Lung (tissue), 16 donors: Measurements from ENCODE around the gene PHF13. TPM values are rescaled to one million over a fixed set of nuclear protein-coding genes. Genes with fewer than 3 reads are reported as not detected.

Experiments used
- ATAC-seq: fragments of 200-7000 bp; cut with Tn5 transposase; one replicate; pipeline ENCODE4 v1.9.1; 2020; ENCODE audit warnings: moderate number of reproducible peaks; ENCODE audit not compliant: insufficient read depth, low FRiP score
- DNase-seq, 3 donors: peaks; one replicate each; pipeline ENCODE4 v3.0.0-alpha.2; 2013 to 2017
- H3K27ac ChIP-seq, 2 donors: one replicate each; pipeline ENCODE4 v1.5.1; 2013; ENCODE audit warnings: mild to moderate bottlenecking in 2 of 2, moderate library complexity in 2 of 2, control low read depth in 1 of 2, inconsistent platforms in 1 of 2, low read depth in 1 of 2, low read length in 1 of 2
- H3K27me3 ChIP-seq, 3 donors: one replicate each; pipeline ENCODE4 v1.5.1; 2013; ENCODE audit warnings: low read length in 2 of 3; ENCODE audit not compliant: control insufficient read depth in 3 of 3, insufficient read depth in 3 of 3
- H3K36me3 ChIP-seq, 4 donors: one replicate each; pipeline ENCODE4 v1.5.1; 2013; ENCODE audit warnings: low read length in 4 of 4, mild to moderate bottlenecking in 1 of 4, moderate library complexity in 1 of 4; ENCODE audit not compliant: control insufficient read depth in 4 of 4, insufficient read depth in 4 of 4
- H3K4me1 ChIP-seq, 5 donors: one replicate each; pipeline ENCODE4 v1.5.1; 2013; ENCODE audit warnings: low read length in 5 of 5, mild to moderate bottlenecking in 2 of 5, moderate library complexity in 1 of 5; ENCODE audit not compliant: control insufficient read depth in 5 of 5, insufficient read depth in 5 of 5
- H3K4me3 ChIP-seq: one replicate; pipeline ENCODE4 v1.5.1; 2013; ENCODE audit warnings: mild to moderate bottlenecking, control low read depth, moderate library complexity
- H3K9ac ChIP-seq, 2 donors: one replicate each; pipeline ENCODE4 v1.5.1; 2013; ENCODE audit warnings: low read length in 2 of 2, control low read depth in 1 of 2; ENCODE audit not compliant: insufficient read depth in 1 of 2
- H3K9me3 ChIP-seq, 4 donors: one replicate each; pipeline ENCODE4 v1.5.1; 2013; ENCODE audit warnings: low read length in 3 of 4, mild to moderate bottlenecking in 1 of 4, moderate library complexity in 1 of 4; ENCODE audit not compliant: control insufficient read depth in 4 of 4, insufficient read depth in 3 of 4
- WGBS, 2 donors: extraction: QIAGEN DNeasy Blood & Tissue Kit; methylation state at CpG; one replicate each; pipeline ENCODE4 v1.1.7; 2013; 5-methylcytosine and 5-hydroxymethylcytosine counted together
- long read RNA-seq, 5 donors: transcript quantifications; one replicate each; lab custom pipeline, GENCODE V29; 2026
- polyA plus RNA-seq, 2 donors: library from polyadenylated mRNA; stranded (reverse); fragments of 200-250 nt; gene quantifications; one replicate each; pipeline ENCODE4 v1.2.1, GENCODE V29; 2013
- total RNA-seq, 2 donors: library from RNA; depleted of rRNA in 1 of 2; stranded (reverse); fragments of >200 nt in 1 of 2; gene quantifications; one replicate each; pipeline ENCODE4 v1.2.1, GENCODE V29; 2014 to 2021
- TF ChIP-seq, protein P1 (sequence below): IDR thresholded peaks from 2 replicates; pipeline ENCODE4 v1.5.1; 2012; ENCODE audit warnings: mild to moderate bottlenecking; ENCODE audit errors: control extremely low read depth, extremely low read depth
- donor health status: control.
- donor health status: control.
- donor health status: Bipolar disorder and iron deficiency.
- donor health status: healthy.
- donor health status: DM: yes; HTN: yes; CAD: no.

PHF13 gene
- 10 to 100 TPM in 1 of 2 donors, 1 to 10 TPM in 1; 8.9 to 20.6 TPM for total RNA-seq
- 1 to 10 TPM; 5.4 to 5.6 TPM for polyA plus RNA-seq
- long read RNA-seq, donor 1, partial matches to known transcripts = 0 of 1 reads
- long read RNA-seq, donor 1, other reads (novel, unspliced or antisense) = 0 of 1 reads
- long read RNA-seq, donor 2, partial matches to known transcripts = 0 of 4 reads
- long read RNA-seq, donor 2, other reads (novel, unspliced or antisense) = 0 of 4 reads
- long read RNA-seq, donor 3 = 0 reads
- long read RNA-seq, donor 4, partial matches to known transcripts = 0 of 2 reads
- long read RNA-seq, donor 4, other reads (novel, unspliced or antisense) = 0 of 2 reads
- long read RNA-seq, donor 5, transcript PHF13-201 (4 exons, 3,681 nt) = major isoform, 5 of 10 reads
- long read RNA-seq, donor 5, partial matches to known transcripts = 5 of 10 reads
- long read RNA-seq, donor 5, other reads (novel, unspliced or antisense) = 0 of 10 reads

DNA sequence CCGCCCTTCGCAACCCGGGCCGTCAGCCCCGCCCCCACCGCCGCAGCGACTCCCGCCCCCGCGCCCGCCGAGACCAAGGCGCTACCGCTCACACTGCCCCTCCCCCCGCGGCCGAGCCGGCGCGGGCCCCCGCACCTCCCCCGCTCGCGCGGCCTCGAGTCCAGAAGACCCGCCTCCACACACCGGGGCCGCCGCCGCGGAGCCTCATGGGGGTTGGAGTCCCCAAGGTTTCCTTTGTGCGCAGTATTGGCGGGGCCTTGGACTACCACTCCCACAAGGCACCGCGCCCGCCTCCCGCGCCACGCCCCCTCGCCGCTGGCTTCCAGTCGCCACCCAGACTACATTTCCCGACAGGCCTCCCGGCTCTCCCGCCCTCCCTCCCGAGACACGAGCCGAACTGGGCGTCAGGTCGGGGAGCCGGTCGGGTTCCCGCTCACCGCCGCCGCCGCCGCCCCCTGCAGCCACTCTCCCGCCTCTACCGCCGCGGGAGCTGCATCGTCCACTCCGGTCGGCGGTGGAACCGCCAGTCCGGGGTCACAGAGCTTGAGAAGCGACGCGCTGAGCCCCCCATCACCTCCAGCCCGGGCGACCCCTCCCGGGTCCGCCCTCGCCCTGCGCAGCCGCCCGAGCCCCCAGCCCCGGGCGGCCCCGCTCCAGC lies at the start of gene PHF13:
TSS of gene PHF13 (plus strand) at position 371 of the 658 bp plus-strand sequence. CDS start 336 bp downstream, outside the sequence.
- Histone ChIP-seq H3K27me3 (no peaks in the 10 kb centered on the region), H3K36me3 (peaks cover 0 to 7% (median 1%) of the 10 kb centered on the region in 4 donors), H3K9me3 (no peaks in the 10 kb centered on the region), H3K27ac (peak within 1 kb of the TSS; percentile 89 to 99), H3K9ac (peak within 1 kb of the TSS; percentile 58 to 92), H3K4me3 (peak within 1 kb of the TSS; percentile 96), H3K4me1 (peaks cover 0 to 15% (median 0%) of the 10 kb centered on the region in 5 donors)
- TF ChIP-seq, protein P1, sequence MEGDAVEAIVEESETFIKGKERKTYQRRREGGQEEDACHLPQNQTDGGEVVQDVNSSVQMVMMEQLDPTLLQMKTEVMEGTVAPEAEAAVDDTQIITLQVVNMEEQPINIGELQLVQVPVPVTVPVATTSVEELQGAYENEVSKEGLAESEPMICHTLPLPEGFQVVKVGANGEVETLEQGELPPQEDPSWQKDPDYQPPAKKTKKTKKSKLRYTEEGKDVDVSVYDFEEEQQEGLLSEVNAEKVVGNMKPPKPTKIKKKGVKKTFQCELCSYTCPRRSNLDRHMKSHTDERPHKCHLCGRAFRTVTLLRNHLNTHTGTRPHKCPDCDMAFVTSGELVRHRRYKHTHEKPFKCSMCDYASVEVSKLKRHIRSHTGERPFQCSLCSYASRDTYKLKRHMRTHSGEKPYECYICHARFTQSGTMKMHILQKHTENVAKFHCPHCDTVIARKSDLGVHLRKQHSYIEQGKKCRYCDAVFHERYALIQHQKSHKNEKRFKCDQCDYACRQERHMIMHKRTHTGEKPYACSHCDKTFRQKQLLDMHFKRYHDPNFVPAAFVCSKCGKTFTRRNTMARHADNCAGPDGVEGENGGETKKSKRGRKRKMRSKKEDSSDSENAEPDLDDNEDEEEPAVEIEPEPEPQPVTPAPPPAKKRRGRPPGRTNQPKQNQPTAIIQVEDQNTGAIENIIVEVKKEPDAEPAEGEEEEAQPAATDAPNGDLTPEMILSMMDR = no peak
- ATAC-seq (peak; percentile 99), DNase-seq (peak; percentile 99 to 100 (median 100))
- 1% methylated on average over 53 to 84 of the region's 84 CpGs for WGBS, 2 donors

GRCh38 chr1:6569033-6569432 lies 44.5 kb upstream of the PHF13 start:
- Histone ChIP-seq H3K4me3 (no peak overlapping the region), H3K4me1 (no peaks in the 10 kb centered on the region), H3K9ac (no peak overlapping the region), H3K9me3 (peaks cover 0 to 11% (median 0%) of the 10 kb centered on the region in 4 donors), H3K36me3 (no peaks in the 10 kb centered on the region), H3K27me3 (peaks cover 0 to 7% (median 0%) of the 10 kb centered on the region in 3 donors), H3K27ac (no peak overlapping the region)
- DNase-seq = no peak
- TF ChIP-seq, protein P1 = no peak
- ATAC-seq = no peak
- WGBS, 2 donors = 92 to 95% methylated on average over 11 of the region's 11 CpGs

DNA sequence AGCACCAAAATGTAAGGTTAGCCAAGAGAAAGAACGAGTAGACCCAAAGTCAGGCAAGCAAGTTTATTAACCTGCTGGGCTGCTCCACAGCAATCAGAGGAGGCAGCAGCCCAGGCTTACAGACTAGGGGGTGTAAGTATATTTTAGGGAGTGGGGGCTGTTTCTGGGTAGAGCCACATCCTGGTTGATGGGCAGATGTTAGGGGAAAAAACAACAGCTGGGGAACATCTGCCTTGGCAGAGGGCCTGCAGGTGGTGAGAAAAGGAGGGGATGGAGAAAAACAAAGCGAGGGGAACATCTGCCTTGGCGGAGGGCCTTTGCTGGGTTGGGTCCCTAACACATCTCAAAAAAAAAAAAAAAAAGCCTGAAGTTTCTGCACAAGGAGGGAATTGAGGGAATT lies 43.4 kb upstream of the PHF13 start:
- no peak overlapping the region for H3K27ac ChIP-seq
- no peak for ATAC-seq
- H3K9ac ChIP-seq = no peak overlapping the region
- peaks cover 0 to 5% (median 0%) of the 10 kb centered on the region in 3 donors for H3K27me3 ChIP-seq
- H3K4me3 ChIP-seq = no peak overlapping the region
- TF ChIP-seq, protein P1 = no peak
- no peaks in the 10 kb centered on the region for H3K4me1 ChIP-seq
- peaks cover 0 to 11% (median 0%) of the 10 kb centered on the region in 4 donors for H3K9me3 ChIP-seq
- no peak for DNase-seq
- no peaks in the 10 kb centered on the region for H3K36me3 ChIP-seq
- WGBS, 2 donors = 78 to 88% methylated on average over 3 of the region's 3 CpGs
